HCT116 (cell line): ENCODE measurements around the gene OR6B1. TPM values are rescaled to one million over a fixed set of nuclear protein-coding genes. Genes with fewer than 3 reads are reported as not detected.

ENCODE experiments used
- ATAC-seq: fragments of 200-7000 bp; cut with Tn5 transposase; 2 replicates; pipeline ENCODE4 v1.9.1; 2020; ENCODE audit warnings: mild to moderate bottlenecking, moderate library complexity
- BruUV-seq: library from RNA; stranded (reverse); fragments of 400-500 nt; replicated peaks from 2 replicates; lab custom pipeline; 2021; lab: Mats Ljungman, UMichigan
- CTCF ChIA-PET: fragments of 300-600 bp; sonication (Branson Sonifier 250); formaldehyde crosslinking; loops from one replicate; lab custom pipeline; 2021; ENCODE audit warnings: antibody characterized with exemption; lab: Charles Lee
- POLR2A ChIA-PET: fragments of 300-600, 350-600 bp; sonication (Branson Sonifier 250); formaldehyde crosslinking; loops from one replicate; lab custom pipeline; 2021; ENCODE audit warnings: antibody characterized with exemption; lab: Charles Lee
- RAD21 ChIA-PET, 2 experiments: fragments of 300-600 bp; sonication (Branson Sonifier 250); formaldehyde crosslinking; loops; one replicate each; lab custom pipeline; 2023; ENCODE audit warnings: low total read pairs in 2 of 2; ENCODE audit not compliant: uncharacterized antibody in 2 of 2, unreplicated experiment in 2 of 2, low non-redundant PET in 1 of 2; lab: Charles Lee
- DNase-seq: peaks from one replicate; pipeline ENCODE4 v3.0.0-alpha.2; 2010; ENCODE audit warnings: low read depth, low spot score
- H2AFZ ChIP-seq: fragments of 200-600 bp; shearing (Covaris generic), sonication (generic); 2 replicates; pipeline ENCODE4 v1.6.1; 2017; ENCODE audit warnings: low read depth, mixed run types, mixed read lengths, antibody characterized with exemption, low read length; ENCODE audit not compliant: poor library complexity, severe bottlenecking
- H3K27ac ChIP-seq: 2 replicates; pipeline ENCODE4 v1.5.1; 2012; ENCODE audit warnings: low read depth, low read length
- H3K27me3 ChIP-seq: fragments of 200-600 bp; sonication (generic); 2 replicates; pipeline ENCODE4 v1.6.1; 2016; ENCODE audit warnings: mixed run types, low read length, mixed read lengths; ENCODE audit not compliant: insufficient read depth
- H3K36me3 ChIP-seq, 2 experiments: fragments of 200-500 bp in 1 of 2; fragments of 200-600 bp in 1 of 2; sonication (Bioruptor generic) in 1 of 2; sonication (generic) in 1 of 2; 2 replicates each; pipeline versions ENCODE4 v1.5.1 to v1.6.1; 2014 to 2016; ENCODE audit warnings: low read length in 2 of 2, inconsistent platforms in 1 of 2, mixed read lengths in 1 of 2, mixed run types in 1 of 2; ENCODE audit not compliant: insufficient read depth in 2 of 2, control insufficient read depth in 1 of 2
- H3K4me1 ChIP-seq, 2 experiments: fragments of 200-600 bp in 1 of 2; sonication (generic) in 1 of 2; 2 replicates each; pipeline versions ENCODE4 v1.5.1 to v1.6.1; 2012 to 2017; ENCODE audit warnings: low read length in 2 of 2, inconsistent platforms in 1 of 2, mild to moderate bottlenecking in 1 of 2, mixed read lengths in 1 of 2, mixed run types in 1 of 2, moderate library complexity in 1 of 2; ENCODE audit not compliant: insufficient read depth in 2 of 2, control insufficient read depth in 1 of 2
- H3K4me2 ChIP-seq: fragments of 200-600 bp; sonication (generic); 2 replicates; pipeline ENCODE4 v1.6.1; 2017; ENCODE audit warnings: mixed run types, low read length, mixed read lengths
- H3K4me3 ChIP-seq, 2 experiments: fragments of 200-600 bp in 1 of 2; sonication (generic) in 1 of 2; replicated peaks in 1 of 2; 2 replicates each; pipeline ENCODE4 v1.5.1; 2011 to 2016; ENCODE audit warnings: low read length in 2 of 2, control low read depth in 1 of 2, low read depth in 1 of 2, mild to moderate bottlenecking in 1 of 2, mixed read lengths in 1 of 2, mixed run types in 1 of 2
- H3K79me2 ChIP-seq: fragments of 200-600 bp; sonication (generic); 2 replicates; pipeline ENCODE4 v1.6.1; 2017; ENCODE audit warnings: mild to moderate bottlenecking, mixed run types, low read length, moderate library complexity, mixed read lengths; ENCODE audit not compliant: insufficient read depth
- H3K9ac ChIP-seq: fragments of 200-600 bp; sonication (generic); 2 replicates; pipeline ENCODE4 v1.6.1; 2016; ENCODE audit warnings: low read length, mixed read lengths
- H3K9me2 ChIP-seq: fragments of 200-600 bp; sonication (generic), shearing (Covaris generic); 2 replicates; pipeline ENCODE4 v1.6.1; 2017; ENCODE audit warnings: mixed run types, mild to moderate bottlenecking, moderate library complexity; ENCODE audit not compliant: insufficient read depth
- H3K9me3 ChIP-seq, 2 experiments: fragments of 200-500 bp in 1 of 2; fragments of 200-600 bp in 1 of 2; sonication (Bioruptor generic) in 1 of 2; sonication (generic) in 1 of 2; 2 replicates each; pipeline ENCODE4 v1.6.1; 2014 to 2017; ENCODE audit warnings: low read length in 2 of 2, mixed read lengths in 2 of 2, inconsistent platforms in 1 of 2, low read depth in 1 of 2, mild to moderate bottlenecking in 1 of 2, mixed run types in 1 of 2, moderate library complexity in 1 of 2; ENCODE audit not compliant: control insufficient read depth in 1 of 2, insufficient read depth in 1 of 2
- H4K20me1 ChIP-seq: fragments of 200-600 bp; sonication (generic), shearing (Covaris generic); 2 replicates; pipeline ENCODE4 v1.6.1; 2017; ENCODE audit warnings: mixed run types, mild to moderate bottlenecking, moderate library complexity; ENCODE audit not compliant: insufficient read depth
- CBX3 ChIP-seq: IDR thresholded peaks from 2 replicates; pipeline ENCODE4 v1.6.1; 2012; ENCODE audit warnings: low read depth
- CEBPB ChIP-seq: IDR thresholded peaks from 2 replicates; pipeline ENCODE4 v1.6.1; 2012; ENCODE audit warnings: low read depth
- EGR1 ChIP-seq: IDR thresholded peaks from 2 replicates; pipeline ENCODE4 v1.6.1; 2012; ENCODE audit warnings: low read depth
- EZH2 ChIP-seq: fragments of 200-600 bp; sonication (generic); IDR thresholded peaks from 2 replicates; pipeline ENCODE4 v1.6.1; 2017; ENCODE audit warnings: antibody characterized with exemption, mixed run types
- JUND ChIP-seq: IDR thresholded peaks from 2 replicates; pipeline ENCODE4 v1.6.1; 2012
- POLR2A ChIP-seq: IDR thresholded peaks from 2 replicates; pipeline ENCODE4 v1.7.0; 2011; ENCODE audit warnings: borderline replicate concordance; ENCODE audit not compliant: insufficient read depth, insufficient read length; ENCODE audit errors: extremely low read depth
- POLR2AphosphoS5 ChIP-seq: IDR thresholded peaks from 2 replicates; pipeline ENCODE4 v1.6.1; 2011; ENCODE audit warnings: mild to moderate bottlenecking, low read depth, low read length, moderate library complexity
- RAD21 ChIP-seq: IDR thresholded peaks from 2 replicates; pipeline ENCODE4 v1.6.1; 2012; ENCODE audit warnings: low read depth, mild to moderate bottlenecking
- SRF ChIP-seq: IDR thresholded peaks from 2 replicates; pipeline ENCODE4 v1.6.1; 2012; ENCODE audit warnings: low read depth
- TCF7L2 ChIP-seq: IDR thresholded peaks from 2 replicates; pipeline ENCODE4 v1.7.0; 2011; ENCODE audit warnings: borderline replicate concordance, inconsistent platforms; ENCODE audit not compliant: insufficient read depth, insufficient read length; ENCODE audit errors: extremely low read depth
- intact Hi-C: fragments of 100-400 bp; cut with micrococcal nuclease; formaldehyde crosslinking; loops from 2 replicates; pipeline ENCODE4 v1.10.0; 2022
- total RNA-seq: library from RNA; stranded (reverse); gene quantifications from one replicate; pipeline ENCODE4 v1.2.1, GENCODE V29; 2021; ENCODE audit not compliant: unreplicated experiment
- TF ChIP-seq, protein P1 (sequence below): IDR thresholded peaks from 2 replicates; pipeline ENCODE4 v1.6.1; 2012; ENCODE audit warnings: low read depth
- TF ChIP-seq, protein P2 (sequence below): IDR thresholded peaks from 2 replicates; pipeline ENCODE4 v1.6.1; 2012

Gene OR6B1
- total RNA-seq, 1 experiment from 2014 or later = not detected

DNA sequence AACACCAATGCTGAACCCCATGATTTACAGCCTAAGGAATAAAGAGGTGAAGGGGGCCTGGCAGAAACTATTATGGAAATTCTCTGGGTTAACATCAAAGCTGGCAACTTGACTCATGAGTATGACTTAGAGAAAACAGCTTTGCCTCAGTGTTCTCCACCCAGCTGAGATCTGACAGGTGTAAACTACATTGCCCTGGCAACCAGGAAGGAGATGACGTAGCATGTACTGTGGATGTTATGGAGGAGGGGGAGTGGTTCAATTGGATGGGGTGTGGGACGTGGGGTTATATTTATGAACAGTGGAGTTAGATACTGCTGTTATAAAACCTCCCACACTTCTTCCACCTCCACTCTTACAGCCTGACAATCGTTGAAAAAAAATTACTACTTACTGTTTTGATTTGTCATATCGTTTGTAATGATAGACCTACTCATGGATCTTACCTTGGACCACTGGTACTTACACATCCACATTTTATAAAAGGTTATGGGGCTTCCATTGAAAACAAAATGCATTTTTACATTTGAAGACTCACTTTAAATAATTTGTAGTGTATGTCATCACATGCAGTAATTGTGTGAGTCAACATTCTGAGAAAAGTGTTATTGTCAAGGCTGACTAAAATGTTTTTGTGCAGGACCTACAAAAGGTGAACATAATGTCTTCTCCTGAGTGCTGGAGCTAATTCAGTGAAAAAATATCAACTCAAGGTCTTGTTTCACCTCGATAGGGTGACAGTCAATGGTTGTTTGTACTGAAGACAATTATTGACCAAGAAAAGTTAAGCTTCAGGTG is 39.1 kb upstream of the OR6B1 start:
- DNase-seq = no peak
- POLR2A ChIA-PET = no interaction called here
- H3K9me2 ChIP-seq = no peaks in the 10 kb centered on the region

DNA sequence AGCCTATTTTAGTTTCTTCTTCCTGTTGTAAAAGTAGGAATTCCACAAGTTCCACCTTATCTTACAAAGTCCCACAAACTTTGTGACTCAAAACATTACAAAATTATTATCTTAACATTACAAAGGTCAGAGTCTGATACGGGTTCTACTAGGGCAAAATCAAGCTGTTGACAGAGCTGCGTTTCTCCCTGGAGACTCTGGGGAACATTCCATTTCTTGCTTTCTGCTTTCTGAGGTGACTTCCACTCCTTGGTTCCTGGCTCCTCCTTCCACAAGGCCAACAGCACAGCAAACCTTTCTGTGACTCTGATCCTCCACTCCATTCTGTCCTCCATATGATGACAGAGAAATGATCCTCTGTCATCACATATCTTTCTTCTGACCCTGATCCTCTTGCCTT is 34.8 kb upstream of the OR6B1 start:
- Histone ChIP-seq H3K4me3 (no peak overlapping the region), H3K9me2 (no peaks in the 10 kb centered on the region), H3K4me1 (no peaks in the 10 kb centered on the region), H3K36me3 (no peaks in the 10 kb centered on the region), H2AFZ (no peak overlapping the region), H3K4me2 (no peak overlapping the region), H3K27ac (no peak overlapping the region), H4K20me1 (no peaks in the 10 kb centered on the region), H3K9ac (no peak overlapping the region), H3K9me3 (no peaks in the 10 kb centered on the region), H3K27me3 (no peaks in the 10 kb centered on the region), H3K79me2 (no peaks in the 10 kb centered on the region)
- ATAC-seq (no peak), DNase-seq (no peak)
- BruUV-seq = no TSS peak
- RAD21 ChIA-PET = no interaction called here
- intact Hi-C loops = no loop called here
- POLR2A ChIA-PET = no interaction called here
- CTCF ChIA-PET = no interaction called here
- TF ChIP-seq, protein P1, sequence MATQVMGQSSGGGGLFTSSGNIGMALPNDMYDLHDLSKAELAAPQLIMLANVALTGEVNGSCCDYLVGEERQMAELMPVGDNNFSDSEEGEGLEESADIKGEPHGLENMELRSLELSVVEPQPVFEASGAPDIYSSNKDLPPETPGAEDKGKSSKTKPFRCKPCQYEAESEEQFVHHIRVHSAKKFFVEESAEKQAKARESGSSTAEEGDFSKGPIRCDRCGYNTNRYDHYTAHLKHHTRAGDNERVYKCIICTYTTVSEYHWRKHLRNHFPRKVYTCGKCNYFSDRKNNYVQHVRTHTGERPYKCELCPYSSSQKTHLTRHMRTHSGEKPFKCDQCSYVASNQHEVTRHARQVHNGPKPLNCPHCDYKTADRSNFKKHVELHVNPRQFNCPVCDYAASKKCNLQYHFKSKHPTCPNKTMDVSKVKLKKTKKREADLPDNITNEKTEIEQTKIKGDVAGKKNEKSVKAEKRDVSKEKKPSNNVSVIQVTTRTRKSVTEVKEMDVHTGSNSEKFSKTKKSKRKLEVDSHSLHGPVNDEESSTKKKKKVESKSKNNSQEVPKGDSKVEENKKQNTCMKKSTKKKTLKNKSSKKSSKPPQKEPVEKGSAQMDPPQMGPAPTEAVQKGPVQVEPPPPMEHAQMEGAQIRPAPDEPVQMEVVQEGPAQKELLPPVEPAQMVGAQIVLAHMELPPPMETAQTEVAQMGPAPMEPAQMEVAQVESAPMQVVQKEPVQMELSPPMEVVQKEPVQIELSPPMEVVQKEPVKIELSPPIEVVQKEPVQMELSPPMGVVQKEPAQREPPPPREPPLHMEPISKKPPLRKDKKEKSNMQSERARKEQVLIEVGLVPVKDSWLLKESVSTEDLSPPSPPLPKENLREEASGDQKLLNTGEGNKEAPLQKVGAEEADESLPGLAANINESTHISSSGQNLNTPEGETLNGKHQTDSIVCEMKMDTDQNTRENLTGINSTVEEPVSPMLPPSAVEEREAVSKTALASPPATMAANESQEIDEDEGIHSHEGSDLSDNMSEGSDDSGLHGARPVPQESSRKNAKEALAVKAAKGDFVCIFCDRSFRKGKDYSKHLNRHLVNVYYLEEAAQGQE = no peak
- TF ChIP-seq CBX3 = no peak
- TF ChIP-seq POLR2A = no peak
- no peak for TF ChIP-seq JUND
- TF ChIP-seq EGR1 = no peak
- no peak for TF ChIP-seq RAD21
- TF ChIP-seq CEBPB = no peak
- TF ChIP-seq SRF = no peak
- TF ChIP-seq, protein P2, sequence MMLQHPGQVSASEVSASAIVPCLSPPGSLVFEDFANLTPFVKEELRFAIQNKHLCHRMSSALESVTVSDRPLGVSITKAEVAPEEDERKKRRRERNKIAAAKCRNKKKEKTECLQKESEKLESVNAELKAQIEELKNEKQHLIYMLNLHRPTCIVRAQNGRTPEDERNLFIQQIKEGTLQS = no peak

More for the DNA sequence above, 39.1 kb upstream of the OR6B1 start:
- intact Hi-C loops = no loop called here
- Histone ChIP-seq H3K36me3 (no peaks in the 10 kb centered on the region), H3K4me1 (no peaks in the 10 kb centered on the region), H3K9me3 (no peaks in the 10 kb centered on the region), H3K9ac (no peak overlapping the region), H2AFZ (no peak overlapping the region), H3K27ac (no peak overlapping the region), H3K27me3 (no peaks in the 10 kb centered on the region), H3K4me3 (no peak overlapping the region), H4K20me1 (no peaks in the 10 kb centered on the region), H3K4me2 (no peak overlapping the region), H3K79me2 (no peaks in the 10 kb centered on the region)
- ATAC-seq = no peak
- no peak for TF ChIP-seq CBX3
- TF ChIP-seq POLR2AphosphoS5 = no peak
- no peak for TF ChIP-seq JUND
- no peak for TF ChIP-seq TCF7L2
- no peak for TF ChIP-seq EGR1
- no peak for TF ChIP-seq EZH2
- no TSS peak for BruUV-seq
- CTCF ChIA-PET = no interaction called here
- RAD21 ChIA-PET = no interaction called here
